Stimulated activated naive CD8-positive, alpha-beta T cell treated with anti-CD3 and anti-CD28 coated beads, Interleukin-15, Interleukin-2, amounts not matched to agents 100 ng/mL and 50 ng/mL, for 24 hours (primary cell): ENCODE results near the gene HSD17B12.
"Not testable (repeated sequence)": the region's sequence is repeated elsewhere in the genome, so short reads cannot be mapped to it uniquely, and the experiment has no call there.

Experiments
- H3K27ac Mint-ChIP-seq: one replicate; pipeline ENCODE4 v1.8.0; 2021; ENCODE audit warnings: mild to moderate bottlenecking, mixed read lengths
- H3K27me3 Mint-ChIP-seq: one replicate; pipeline ENCODE4 v1.8.0; 2021; ENCODE audit warnings: mixed read lengths
- H3K36me3 Mint-ChIP-seq: one replicate; pipeline ENCODE4 v1.8.0; 2021; ENCODE audit warnings: low read depth, mixed read lengths
- H3K4me1 Mint-ChIP-seq: one replicate; pipeline ENCODE4 v1.8.0; 2021; ENCODE audit warnings: low read depth, mixed read lengths
- H3K4me3 Mint-ChIP-seq: one replicate; pipeline ENCODE4 v1.8.0; 2021; ENCODE audit warnings: mild to moderate bottlenecking, mixed read lengths
- H3K9me3 Mint-ChIP-seq: one replicate; pipeline ENCODE4 v1.8.0; 2021; ENCODE audit warnings: mixed read lengths

Gene HSD17B12

DNA sequence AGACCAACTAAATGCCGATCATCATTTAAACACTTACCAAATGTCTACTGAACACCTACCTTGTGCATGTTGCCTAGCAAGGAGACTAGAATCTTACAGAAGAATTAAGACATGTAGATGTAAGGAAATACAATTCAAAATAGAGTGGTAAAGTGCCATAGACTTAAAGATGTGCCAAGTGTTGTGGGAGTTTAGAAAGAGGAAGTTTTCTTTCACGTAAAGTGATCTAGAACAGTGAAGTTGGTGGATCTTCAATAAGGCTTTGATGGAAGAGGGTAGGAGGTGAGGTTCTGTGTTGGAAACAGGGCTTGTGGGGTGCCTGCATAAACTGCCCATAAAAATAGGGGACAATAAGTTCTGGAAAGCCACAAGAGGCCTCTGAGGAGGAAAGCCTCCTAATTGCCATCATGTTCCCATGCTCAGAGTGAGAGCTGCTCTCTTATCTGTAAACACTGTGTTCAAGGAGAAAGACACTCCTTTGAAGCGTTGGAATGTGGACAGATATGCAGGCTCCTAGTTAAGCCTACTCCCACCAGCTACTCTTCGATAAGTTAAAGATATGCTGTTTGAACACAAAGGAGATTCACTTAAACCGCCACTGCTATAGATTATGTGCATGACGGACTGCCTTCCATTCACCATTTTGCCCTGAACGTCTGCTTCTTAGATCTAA is 66.7 kb downstream of the HSD17B12 start:
- no peak overlapping the region for H3K27ac Mint-ChIP-seq
- peaks cover 25% of the 10 kb centered on the region for H3K9me3 Mint-ChIP-seq
- no peaks in the 10 kb centered on the region for H3K27me3 Mint-ChIP-seq
- no peaks in the 10 kb centered on the region for H3K4me1 Mint-ChIP-seq
- H3K4me3 Mint-ChIP-seq = no peak overlapping the region
- peaks cover 64% of the 10 kb centered on the region for H3K36me3 Mint-ChIP-seq

DNA sequence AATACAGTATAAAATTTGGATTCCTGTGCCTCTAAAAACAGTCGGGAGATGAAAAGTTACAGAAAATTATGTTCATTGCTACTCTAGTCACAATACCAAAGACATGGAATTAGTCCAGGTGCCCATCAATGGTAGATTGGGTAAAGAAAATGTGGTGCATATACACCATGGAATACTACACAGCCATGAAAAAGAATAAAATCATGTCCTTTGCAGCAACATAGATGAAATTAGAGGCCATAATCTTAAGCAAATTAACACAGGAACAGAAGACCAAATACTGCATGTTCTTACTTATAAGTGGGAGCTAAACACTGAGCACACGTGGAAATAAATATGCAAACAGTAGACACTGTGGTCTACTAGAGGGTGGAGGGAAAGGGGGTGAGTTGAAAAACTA is 67.6 kb downstream of the HSD17B12 start:
- Mint-ChIP-seq H3K4me1 (no peaks in the 10 kb centered on the region), H3K27me3 (no peaks in the 10 kb centered on the region), H3K36me3 (peaks cover 61% of the 10 kb centered on the region), H3K4me3 (no peak overlapping the region), H3K27ac (no peak overlapping the region), H3K9me3 (peaks cover 24% of the 10 kb centered on the region)

DNA sequence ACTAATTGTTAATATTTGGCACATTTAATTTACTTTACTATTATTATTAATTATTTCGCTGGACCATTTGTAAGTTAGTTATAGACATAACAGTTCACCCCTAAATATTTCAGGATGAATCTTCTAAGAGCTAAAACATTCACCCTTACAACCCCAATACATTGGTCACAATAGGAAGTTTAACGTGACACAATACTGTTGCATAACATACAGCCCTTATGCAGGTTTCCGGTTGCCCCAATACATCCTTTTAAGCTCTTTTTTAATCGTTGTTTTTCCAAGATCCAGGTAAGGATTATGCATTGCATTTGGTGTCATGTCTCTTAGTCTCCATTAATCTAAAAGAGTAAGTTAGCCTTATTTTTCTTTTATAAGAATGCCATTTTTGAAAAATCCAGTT is 71.2 kb downstream of the HSD17B12 start:
- Mint-ChIP-seq H3K36me3 (peaks cover 60% of the 10 kb centered on the region), H3K4me1 (no peaks in the 10 kb centered on the region), H3K27ac (no peak overlapping the region), H3K27me3 (no peaks in the 10 kb centered on the region), H3K4me3 (no peak overlapping the region), H3K9me3 (peaks cover 13% of the 10 kb centered on the region)

DNA sequence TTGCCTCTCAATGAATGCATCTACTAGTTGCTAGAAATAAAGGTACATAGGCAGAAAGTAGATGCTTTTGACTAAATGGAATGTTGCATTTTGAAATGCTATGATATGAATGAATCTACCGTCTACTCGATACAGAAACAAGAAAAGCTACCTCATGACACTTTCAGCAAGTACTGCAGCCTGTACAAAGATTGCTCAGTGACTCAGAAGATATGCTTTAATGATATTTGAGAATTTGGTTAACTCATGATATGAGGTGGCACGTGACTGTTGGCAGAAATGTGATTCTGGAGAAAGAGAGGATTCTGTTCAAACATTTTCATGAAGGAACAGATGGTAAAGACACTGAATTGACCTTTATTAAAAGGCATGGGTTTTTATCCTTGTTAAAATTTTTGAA is 76.0 kb downstream of the HSD17B12 start:
- Mint-ChIP-seq H3K4me3 (no peak overlapping the region), H3K36me3 (peaks cover 70% of the 10 kb centered on the region), H3K27ac (no peak overlapping the region), H3K27me3 (no peaks in the 10 kb centered on the region), H3K9me3 (no peaks in the 10 kb centered on the region), H3K4me1 (no peaks in the 10 kb centered on the region)

DNA sequence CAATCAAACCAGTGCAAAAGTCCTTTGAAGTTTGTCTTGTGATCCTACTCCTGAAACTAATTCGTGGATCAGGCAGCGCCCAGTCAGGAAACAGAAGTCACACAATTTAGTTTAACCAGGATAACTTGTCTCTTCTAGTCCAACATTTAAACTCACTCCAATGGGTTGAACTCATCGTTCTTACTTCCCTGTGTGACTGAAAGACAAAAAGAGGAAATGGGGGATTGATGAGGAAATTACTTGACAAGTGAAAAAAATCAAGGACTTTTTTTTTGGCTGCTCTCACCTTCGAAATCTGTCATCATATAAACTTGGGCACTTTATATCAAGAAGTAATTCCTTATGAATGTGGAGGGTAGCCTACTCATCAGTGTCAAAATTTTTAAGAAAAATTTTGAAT is 78.4 kb downstream of the HSD17B12 start:
- H3K4me3 Mint-ChIP-seq = no peak overlapping the region
- H3K9me3 Mint-ChIP-seq = peaks cover 3% of the 10 kb centered on the region
- H3K36me3 Mint-ChIP-seq = peaks cover 72% of the 10 kb centered on the region

DNA sequence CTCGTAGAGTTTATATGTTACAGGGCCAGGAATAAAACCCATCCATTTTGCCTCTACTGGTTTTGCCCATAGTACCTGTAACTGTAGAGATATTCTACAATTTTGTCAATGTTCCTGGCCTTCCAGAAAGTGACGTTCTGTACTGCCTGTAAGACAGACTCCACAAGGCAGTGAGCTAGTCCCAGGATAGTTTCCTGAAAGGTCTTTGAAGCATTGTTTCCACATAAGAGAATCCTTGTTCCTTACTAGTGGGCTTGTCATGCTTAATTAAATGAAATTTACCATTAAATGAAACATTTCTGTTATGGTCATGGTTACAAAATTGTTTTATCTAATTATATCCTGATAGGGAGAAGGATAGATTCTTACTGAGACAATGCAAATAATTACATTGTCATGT is 80.4 kb downstream of the HSD17B12 start:
- peaks cover 75% of the 10 kb centered on the region for H3K36me3 Mint-ChIP-seq
- no peak overlapping the region for H3K4me3 Mint-ChIP-seq
- no peaks in the 10 kb centered on the region for H3K4me1 Mint-ChIP-seq
- no peak overlapping the region for H3K27ac Mint-ChIP-seq
- peaks cover 12% of the 10 kb centered on the region for H3K9me3 Mint-ChIP-seq
- H3K27me3 Mint-ChIP-seq = no peaks in the 10 kb centered on the region

More for the DNA sequence above, 78.4 kb downstream of the HSD17B12 start:
- no peak overlapping the region for H3K27ac Mint-ChIP-seq
- H3K27me3 Mint-ChIP-seq = no peaks in the 10 kb centered on the region
- no peaks in the 10 kb centered on the region for H3K4me1 Mint-ChIP-seq

DNA sequence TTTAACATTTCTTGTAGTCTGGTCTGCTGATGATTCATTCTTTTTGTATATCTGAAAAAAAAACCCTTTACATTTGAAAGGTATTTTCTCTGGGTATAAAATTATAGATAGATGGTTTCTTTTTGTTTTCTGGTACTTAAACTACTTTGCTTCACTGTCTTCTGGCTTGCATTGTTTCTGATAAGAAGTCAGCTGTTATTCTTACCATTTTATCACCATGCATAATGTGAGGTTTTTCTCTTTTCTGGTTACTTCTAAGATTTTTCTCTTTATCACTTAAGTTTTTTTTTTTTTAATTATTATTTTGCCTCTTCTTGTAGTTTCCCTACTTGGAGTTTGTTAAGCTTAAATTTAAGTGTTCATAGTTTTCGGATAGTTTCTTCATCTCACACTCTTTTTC is 84.7 kb downstream of the HSD17B12 start:
- H3K27ac Mint-ChIP-seq = no peak overlapping the region
- H3K9me3 Mint-ChIP-seq = peaks cover 12% of the 10 kb centered on the region
- peaks cover 72% of the 10 kb centered on the region for H3K36me3 Mint-ChIP-seq
- H3K27me3 Mint-ChIP-seq = no peaks in the 10 kb centered on the region
- H3K4me1 Mint-ChIP-seq = no peaks in the 10 kb centered on the region
- no peak overlapping the region for H3K4me3 Mint-ChIP-seq

DNA sequence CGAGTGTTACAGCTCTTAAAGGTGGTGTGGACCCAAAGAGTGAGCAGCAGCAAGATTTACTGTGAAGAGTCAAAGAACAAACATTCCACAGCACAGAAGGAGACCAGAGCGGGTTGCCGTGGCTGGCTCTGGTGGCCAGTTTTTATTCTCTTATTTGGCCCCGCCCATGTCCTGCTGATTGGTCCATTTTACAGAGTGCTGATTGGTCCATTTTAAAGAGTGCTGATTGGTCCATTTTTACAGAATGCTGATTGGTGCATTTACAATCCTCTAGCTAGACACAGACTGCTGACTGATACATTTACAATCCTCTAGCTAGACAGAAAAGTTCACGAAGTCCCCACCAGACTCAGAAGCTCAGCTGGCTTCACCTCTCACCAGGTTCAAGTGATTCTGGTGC is 88.1 kb downstream of the HSD17B12 start:
- not testable (repeated sequence) for H3K9me3 Mint-ChIP-seq, H3K4me3 Mint-ChIP-seq, H3K27me3 Mint-ChIP-seq, H3K4me1 Mint-ChIP-seq, H3K27ac Mint-ChIP-seq
- H3K36me3 Mint-ChIP-seq = peaks cover 64% of the 10 kb centered on the region

DNA sequence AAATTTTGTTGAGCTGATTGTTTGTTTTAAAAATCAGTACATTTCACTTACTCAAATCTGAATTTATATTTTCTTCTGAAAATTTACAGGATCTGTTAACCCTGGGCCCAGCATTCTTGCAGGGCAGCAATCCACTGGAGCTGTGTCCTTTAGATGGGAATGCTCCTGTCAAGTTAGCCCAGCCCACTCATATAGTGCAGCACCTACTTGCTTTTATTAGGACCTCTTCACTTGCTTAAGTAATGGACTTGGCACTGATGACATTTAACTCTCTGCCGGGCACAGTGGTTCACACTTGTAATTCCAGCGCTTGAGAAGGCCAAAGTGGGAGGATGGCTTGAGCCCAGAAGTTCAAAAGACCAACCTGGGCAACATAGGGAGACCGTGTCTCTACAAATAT is 89.6 kb downstream of the HSD17B12 start:
- no peaks in the 10 kb centered on the region for H3K4me1 Mint-ChIP-seq
- peaks cover 9% of the 10 kb centered on the region for H3K9me3 Mint-ChIP-seq
- H3K36me3 Mint-ChIP-seq = peaks cover 61% of the 10 kb centered on the region
- H3K27me3 Mint-ChIP-seq = no peaks in the 10 kb centered on the region
- no peak overlapping the region for H3K27ac Mint-ChIP-seq
- H3K4me3 Mint-ChIP-seq = no peak overlapping the region

DNA sequence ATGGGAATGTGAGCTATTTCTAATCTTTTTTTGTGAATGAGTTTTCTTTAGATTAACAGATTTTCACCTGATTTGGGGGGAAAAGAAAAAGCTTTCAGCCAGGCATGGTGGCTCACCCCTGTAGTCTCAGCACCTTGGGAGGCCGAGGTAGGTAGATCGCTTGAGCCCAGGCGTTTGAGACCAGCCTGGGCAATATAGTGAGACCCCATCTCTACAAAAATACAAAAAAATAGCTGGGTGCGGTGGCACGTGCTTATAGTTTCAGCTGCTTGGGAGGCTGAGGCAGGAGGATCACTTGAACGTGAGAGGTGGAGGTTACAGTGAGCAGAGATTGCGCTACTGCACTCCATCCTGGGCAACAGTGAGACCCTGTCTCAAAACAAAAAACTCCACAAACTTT is 92.2 kb downstream of the HSD17B12 start:
- Mint-ChIP-seq H3K4me1 (no peaks in the 10 kb centered on the region), H3K27me3 (no peaks in the 10 kb centered on the region), H3K4me3 (no peak overlapping the region), H3K27ac (no peak overlapping the region), H3K36me3 (peaks cover 44% of the 10 kb centered on the region), H3K9me3 (peaks cover 5% of the 10 kb centered on the region)

DNA sequence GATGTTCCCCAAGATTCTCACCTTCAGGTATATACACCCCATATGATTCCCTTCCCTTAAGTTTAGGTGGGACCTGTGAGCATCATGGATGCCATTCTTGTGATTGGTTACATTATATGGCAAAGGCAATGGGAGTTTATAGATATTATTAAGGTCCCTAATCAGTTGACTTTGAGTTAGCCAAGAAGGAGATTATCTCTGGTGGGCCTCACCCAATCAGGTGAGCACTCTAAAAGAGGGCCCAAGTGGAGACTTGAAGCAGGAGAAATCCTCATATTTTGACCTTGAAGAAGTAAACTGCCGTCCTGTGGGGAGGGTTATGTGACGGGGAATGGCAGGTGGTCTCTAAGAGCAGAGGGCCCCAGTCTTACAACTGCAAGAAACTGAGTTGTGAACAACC is 94.2 kb downstream of the HSD17B12 start:
- Mint-ChIP-seq H3K4me3 (no peak overlapping the region), H3K4me1 (no peaks in the 10 kb centered on the region), H3K27me3 (no peaks in the 10 kb centered on the region), H3K36me3 (peaks cover 39% of the 10 kb centered on the region), H3K9me3 (peaks cover 5% of the 10 kb centered on the region), H3K27ac (no peak overlapping the region)

DNA sequence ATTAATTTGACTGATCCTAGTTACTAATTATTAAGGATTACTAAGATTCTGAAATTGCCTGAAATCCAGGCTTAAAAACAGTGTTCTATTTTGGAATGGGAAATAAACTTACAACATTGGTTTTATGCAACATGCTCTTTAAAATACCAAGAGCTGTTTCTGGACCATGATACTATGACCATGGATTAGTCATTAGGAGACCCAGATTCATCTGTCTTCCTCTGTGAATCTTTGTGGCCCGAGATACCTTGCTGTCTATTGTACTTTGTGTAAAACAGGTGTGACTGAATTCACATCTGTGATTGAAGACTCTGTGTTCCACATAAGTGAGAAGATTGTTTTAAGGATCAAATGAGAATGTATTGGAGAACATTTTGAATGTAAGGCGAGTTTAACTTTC is 98.8 kb downstream of the HSD17B12 start:
- Mint-ChIP-seq H3K36me3 (peaks cover 50% of the 10 kb centered on the region), H3K27ac (no peak overlapping the region), H3K27me3 (no peaks in the 10 kb centered on the region), H3K4me1 (no peaks in the 10 kb centered on the region), H3K4me3 (no peak overlapping the region), H3K9me3 (peaks cover 24% of the 10 kb centered on the region)

DNA sequence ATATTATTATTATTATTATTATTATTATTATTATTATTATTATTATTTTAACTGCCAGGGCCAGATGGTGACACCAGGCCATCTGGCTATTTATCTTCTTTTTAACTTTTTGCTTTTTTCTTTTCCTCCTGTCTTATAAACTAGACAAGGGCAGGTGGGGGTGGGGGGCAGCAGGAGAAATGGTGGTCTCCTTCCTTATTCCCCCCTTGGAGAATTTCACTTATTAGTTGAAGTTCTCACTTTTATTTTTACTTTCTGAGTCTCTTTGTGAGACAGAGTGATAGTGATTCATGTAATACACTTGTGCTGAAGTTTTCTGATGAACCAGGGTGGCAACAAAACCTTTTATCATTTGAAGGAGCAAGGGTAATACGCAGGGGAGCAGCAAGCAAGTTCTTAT is 103.8 kb downstream of the HSD17B12 start:
- peaks cover 72% of the 10 kb centered on the region for H3K36me3 Mint-ChIP-seq
- H3K4me1 Mint-ChIP-seq = peaks cover 9% of the 10 kb centered on the region
- H3K27me3 Mint-ChIP-seq = no peaks in the 10 kb centered on the region
- no peak overlapping the region for H3K27ac Mint-ChIP-seq
- peaks cover 30% of the 10 kb centered on the region for H3K9me3 Mint-ChIP-seq
- no peak overlapping the region for H3K4me3 Mint-ChIP-seq

DNA sequence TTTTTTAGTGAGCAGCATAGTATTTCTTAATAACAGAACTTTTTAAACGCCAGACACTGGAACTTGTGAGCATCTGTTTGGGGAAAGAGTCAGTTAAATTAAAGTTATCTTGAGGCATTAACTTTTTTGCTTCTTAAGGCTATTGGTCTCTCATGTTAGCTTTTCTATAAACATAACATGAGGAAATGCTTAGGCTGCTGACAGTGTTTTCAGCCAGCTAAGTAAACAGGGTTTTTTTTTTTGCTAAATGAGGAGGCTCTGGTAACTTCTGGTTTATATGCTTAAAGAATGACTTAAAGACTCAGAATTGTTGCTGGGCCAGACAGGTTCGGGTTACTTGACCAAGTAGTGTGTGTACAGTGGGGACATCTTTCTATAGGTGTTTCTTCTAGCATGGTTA is 104.3 kb downstream of the HSD17B12 start:
- Mint-ChIP-seq H3K9me3 (peaks cover 32% of the 10 kb centered on the region), H3K27me3 (no peaks in the 10 kb centered on the region), H3K36me3 (peaks cover 70% of the 10 kb centered on the region), H3K27ac (no peak overlapping the region), H3K4me1 (peaks cover 9% of the 10 kb centered on the region), H3K4me3 (no peak overlapping the region)

DNA sequence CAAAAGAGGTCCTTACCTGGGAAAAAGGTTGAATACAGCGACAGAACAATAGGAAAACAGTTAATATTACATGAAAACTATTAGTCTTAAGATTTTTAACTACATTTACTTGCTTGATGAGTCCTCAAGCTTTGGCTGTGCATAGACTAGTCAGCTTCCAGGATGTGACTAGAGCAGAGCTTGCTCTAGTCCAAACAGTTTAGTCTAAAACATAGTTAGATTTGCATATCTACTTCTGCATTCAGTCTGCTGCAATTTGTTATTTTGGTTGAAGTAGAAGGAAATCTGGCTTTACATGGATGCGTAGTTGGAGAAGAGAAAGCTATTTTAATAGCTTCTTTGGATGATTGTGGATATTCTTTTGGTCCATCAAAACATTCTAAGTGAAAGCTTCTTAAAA is 104.8 kb downstream of the HSD17B12 start:
- Mint-ChIP-seq H3K36me3 (peaks cover 70% of the 10 kb centered on the region), H3K4me1 (peaks cover 9% of the 10 kb centered on the region), H3K27me3 (no peaks in the 10 kb centered on the region), H3K9me3 (peaks cover 32% of the 10 kb centered on the region), H3K27ac (no peak overlapping the region), H3K4me3 (no peak overlapping the region)

DNA sequence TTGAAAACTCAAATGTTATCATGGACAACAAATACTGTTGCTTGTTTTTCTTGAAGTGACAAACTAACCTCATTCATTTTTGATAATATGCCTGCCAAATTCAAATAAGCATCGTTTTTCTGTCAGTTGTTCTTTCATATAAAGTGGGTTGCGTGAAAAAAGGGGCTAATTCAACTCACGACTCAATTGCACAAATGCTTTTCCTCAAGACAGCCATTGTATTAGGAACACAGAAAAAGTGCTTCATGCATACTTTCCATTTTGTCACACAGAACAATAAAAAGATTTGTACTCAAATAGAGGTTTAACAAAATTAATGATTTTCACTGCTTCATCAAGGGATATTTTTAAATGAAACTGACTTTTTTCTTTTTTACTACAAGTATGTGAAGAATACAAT is 105.5 kb downstream of the HSD17B12 start:
- H3K4me1 Mint-ChIP-seq = peaks cover 9% of the 10 kb centered on the region
- H3K9me3 Mint-ChIP-seq = peaks cover 30% of the 10 kb centered on the region
- H3K27me3 Mint-ChIP-seq = no peaks in the 10 kb centered on the region
- H3K4me3 Mint-ChIP-seq = no peak overlapping the region
- H3K27ac Mint-ChIP-seq = no peak overlapping the region
- H3K36me3 Mint-ChIP-seq = peaks cover 68% of the 10 kb centered on the region
